Measurements from ENCODE around the gene DVL3. TPM values are rescaled to one million over a fixed set of nuclear protein-coding genes. Genes with fewer than 3 reads are reported as not detected.

The DVL3 gene
- total and polyA plus RNA-seq, 2 experiments from 2014 or later, result 25.6 to 55.5 TPM

DNA sequence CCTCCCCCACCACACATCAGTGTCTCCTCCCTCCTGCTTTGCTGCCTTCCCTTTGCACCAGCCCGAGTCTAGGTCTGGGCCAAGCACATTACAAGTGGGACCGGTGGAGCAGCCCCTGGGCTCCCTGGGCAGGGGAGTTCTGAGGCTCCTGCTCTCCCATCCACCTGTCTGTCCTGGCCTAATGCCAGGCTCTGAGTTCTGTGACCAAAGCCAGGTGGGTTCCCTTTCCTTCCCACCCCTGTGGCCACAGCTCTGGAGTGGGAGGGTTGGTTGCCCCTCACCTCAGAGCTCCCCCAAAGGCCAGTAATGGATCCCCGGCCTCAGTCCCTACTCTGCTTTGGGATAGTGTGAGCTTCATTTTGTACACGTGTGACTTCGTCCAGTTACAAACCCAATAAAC lies 28.5 kb downstream of the DVL3 start (continued):
- TF ChIP-seq, protein P1, sequence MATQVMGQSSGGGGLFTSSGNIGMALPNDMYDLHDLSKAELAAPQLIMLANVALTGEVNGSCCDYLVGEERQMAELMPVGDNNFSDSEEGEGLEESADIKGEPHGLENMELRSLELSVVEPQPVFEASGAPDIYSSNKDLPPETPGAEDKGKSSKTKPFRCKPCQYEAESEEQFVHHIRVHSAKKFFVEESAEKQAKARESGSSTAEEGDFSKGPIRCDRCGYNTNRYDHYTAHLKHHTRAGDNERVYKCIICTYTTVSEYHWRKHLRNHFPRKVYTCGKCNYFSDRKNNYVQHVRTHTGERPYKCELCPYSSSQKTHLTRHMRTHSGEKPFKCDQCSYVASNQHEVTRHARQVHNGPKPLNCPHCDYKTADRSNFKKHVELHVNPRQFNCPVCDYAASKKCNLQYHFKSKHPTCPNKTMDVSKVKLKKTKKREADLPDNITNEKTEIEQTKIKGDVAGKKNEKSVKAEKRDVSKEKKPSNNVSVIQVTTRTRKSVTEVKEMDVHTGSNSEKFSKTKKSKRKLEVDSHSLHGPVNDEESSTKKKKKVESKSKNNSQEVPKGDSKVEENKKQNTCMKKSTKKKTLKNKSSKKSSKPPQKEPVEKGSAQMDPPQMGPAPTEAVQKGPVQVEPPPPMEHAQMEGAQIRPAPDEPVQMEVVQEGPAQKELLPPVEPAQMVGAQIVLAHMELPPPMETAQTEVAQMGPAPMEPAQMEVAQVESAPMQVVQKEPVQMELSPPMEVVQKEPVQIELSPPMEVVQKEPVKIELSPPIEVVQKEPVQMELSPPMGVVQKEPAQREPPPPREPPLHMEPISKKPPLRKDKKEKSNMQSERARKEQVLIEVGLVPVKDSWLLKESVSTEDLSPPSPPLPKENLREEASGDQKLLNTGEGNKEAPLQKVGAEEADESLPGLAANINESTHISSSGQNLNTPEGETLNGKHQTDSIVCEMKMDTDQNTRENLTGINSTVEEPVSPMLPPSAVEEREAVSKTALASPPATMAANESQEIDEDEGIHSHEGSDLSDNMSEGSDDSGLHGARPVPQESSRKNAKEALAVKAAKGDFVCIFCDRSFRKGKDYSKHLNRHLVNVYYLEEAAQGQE (IDR thresholded peaks at IDR 0.05; ENCODE audit: unreplicated experiment), result no peak
- TF ChIP-seq STAT1 (IDR thresholded peaks at IDR 0.05; ENCODE audit: unreplicated experiment), result no peak
- TF ChIP-seq CTCF (conservative IDR thresholded peaks at IDR 0.05; ENCODE audit: low read depth in 2 of 2), result no peak
- TF ChIP-seq EZH2phosphoT487 (IDR thresholded peaks at IDR 0.05; ENCODE audit: unreplicated experiment), result no peak

GRCh38 chr3:184184546-184185230 lies 29.5 kb downstream of the DVL3 start:
- Mint-ChIP-seq H3K4me3 (peak overlapping the region; percentile 96), H3K27ac (peak overlapping the region; percentile 100), H3K4me1 (peaks cover 20% of the 10 kb centered on the region), H3K27me3 (ENCODE audit: insufficient read depth, low read depth, poor library complexity) (peaks cover 23% of the 10 kb centered on the region), H3K36me3 (ENCODE audit: low read depth) (peaks cover 80% of the 10 kb centered on the region), H3K9me3 (no peaks in the 10 kb centered on the region; the same call in 2 of the 3 replicates)
- no peak for ATAC-seq
- H2AFZ ChIP-seq, result no peak overlapping the region
- peaks cover 7% of the 10 kb centered on the region; the same call in 1 of the 2 replicates for H3F3A ChIP-seq (replicated peaks; ENCODE audit: low read depth)
- H3K27ac ChIP-seq (ENCODE audit: low read depth), result peak overlapping the region; percentile 91
- peaks cover 14% of the 10 kb centered on the region for H3K4me1 ChIP-seq (ENCODE audit: insufficient read depth)
- no peaks in the 10 kb centered on the region for H3K9me2 ChIP-seq (ENCODE audit: insufficient read depth)
- no peak for DNase-seq (ENCODE audit: low spot score)
- peaks cover 33% of the 10 kb centered on the region for H3K79me2 ChIP-seq (replicated peaks; ENCODE audit: insufficient read depth)
- H3K4me3 ChIP-seq, result peak overlapping the region; percentile 99
- H3K36me3 ChIP-seq (ENCODE audit: insufficient read depth), result peaks cover 31% of the 10 kb centered on the region
- no peaks in the 10 kb centered on the region for H3K27me3 ChIP-seq (ENCODE audit: insufficient read depth)
- peaks cover 10% of the 10 kb centered on the region; the same call in 1 of the 2 replicates for H4K20me1 ChIP-seq (replicated peaks; ENCODE audit: insufficient read depth)
- TF ChIP-seq JUNB (IDR thresholded peaks at IDR 0.05; ENCODE audit: unreplicated experiment), result no peak
- TF ChIP-seq STAT1 (IDR thresholded peaks at IDR 0.05; ENCODE audit: unreplicated experiment), result no peak
- TF ChIP-seq POLR2AphosphoS5 (IDR thresholded peaks at IDR 0.05; ENCODE audit: low read depth), result no peak
- H3K4me2 ChIP-seq, result peak overlapping the region; percentile 72
